HG03175 (cell line): ENCODE results near the gene CSNK1A1L.
"Not testable (repeated sequence)": the region's sequence is repeated elsewhere in the genome, so short reads cannot be mapped to it uniquely, and the experiment has no call there.

Experiments used
- ATAC-seq: cut with Tn5 transposase; IDR thresholded peaks from one replicate; pipeline ENCODE4 v1.9.1; 2021; ENCODE audit warnings: mild to moderate bottlenecking, moderate library complexity; ENCODE audit not compliant: unreplicated experiment

The CSNK1A1L gene

GRCh38 chr13:37059848-37060192, 45.6 kb downstream of the CSNK1A1L start:
- ATAC-seq = peak; percentile 25

GRCh38 chr13:37058910-37059847, 46.3 kb downstream of the CSNK1A1L start, which contains the start of gene SUPT20H:
Gene SUPT20H (minus strand): TSS chr13:37059688. CDS start chr13:37051490, 8,198 bp downstream.
- peak; percentile 97 for ATAC-seq

GRCh38 chr13:37056228-37056627, 49.2 kb downstream of the CSNK1A1L start:
- ATAC-seq = not testable (repeated sequence)
